Endothelial cell of umbilical vein (primary cell): ENCODE data around the gene KCNH5. TPM values are rescaled to one million over a fixed set of nuclear protein-coding genes. Genes with fewer than 3 reads are reported as not detected.

ENCODE experiments used
- BruUV-seq: library from RNA; stranded (reverse); fragments of 400-500 nt; replicated peaks from 2 replicates; lab custom pipeline; 2021; lab: Mats Ljungman, UMichigan
- CTCF ChIA-PET: fragments of 300-600, 350-600 bp; sonication (Branson Sonifier 250); formaldehyde crosslinking; loops from one replicate; lab custom pipeline; 2021; ENCODE audit warnings: antibody characterized with exemption, inconsistent platforms; lab: Charles Lee
- POLR2A ChIA-PET: fragments of 300-600, 350-600 bp; sonication (Branson Sonifier 250); formaldehyde crosslinking; loops from one replicate; lab custom pipeline; 2021; ENCODE audit warnings: antibody characterized with exemption, inconsistent platforms; lab: Charles Lee
- DNase-seq: peaks from one replicate; pipeline ENCODE4 v3.0.0-alpha.2; 2011; ENCODE audit warnings: low read depth, low spot score
- FAIRE-seq: peaks from 2 replicates; lab custom pipeline; 2011; peaks lifted over from hg19 to GRCh38; lab: Jason Lieb, UNC
- H2AFZ ChIP-seq: 2 replicates; pipeline ENCODE4 v1.6.0; 2012; ENCODE audit warnings: low read depth, low read length, control low read depth, inconsistent platforms
- H3K27ac ChIP-seq: 2 replicates; pipeline ENCODE4 v1.5.1; 2011; ENCODE audit warnings: low read depth, mild to moderate bottlenecking, control low read depth, low read length, moderate library complexity; ENCODE audit not compliant: insufficient read depth
- H3K27me3 ChIP-seq, 2 experiments: 2 replicates each; pipeline versions ENCODE4 v1.6.0 to v1.6.1; 2011; ENCODE audit warnings: low read length in 2 of 2, mixed read lengths in 1 of 2; ENCODE audit not compliant: control insufficient read depth in 2 of 2, insufficient read depth in 2 of 2
- H3K36me3 ChIP-seq, 2 experiments: 2 replicates in 1 of 2; 3 replicates in 1 of 2; pipeline ENCODE4 v1.5.1; 2011; ENCODE audit warnings: low read length in 2 of 2, mild to moderate bottlenecking in 1 of 2, moderate library complexity in 1 of 2; ENCODE audit not compliant: control insufficient read depth in 2 of 2, insufficient read depth in 2 of 2; ENCODE audit errors: extremely low read depth in 1 of 2
- H3K4me1 ChIP-seq: 3 replicates; pipeline ENCODE4 v1.5.1; 2011; ENCODE audit warnings: mild to moderate bottlenecking, low read length; ENCODE audit not compliant: control insufficient read depth, insufficient read depth; ENCODE audit errors: extremely low read depth
- H3K4me2 ChIP-seq: 2 replicates; pipeline ENCODE4 v1.6.1; 2011; ENCODE audit warnings: low read length, control low read depth, mixed read lengths; ENCODE audit not compliant: insufficient read depth
- H3K4me3 ChIP-seq, 3 experiments: fragments of 200-600 bp in 1 of 3; sonication (generic), shearing (Covaris generic) in 1 of 3; replicated peaks in 1 of 3; 2 replicates each; pipeline ENCODE4 v1.5.1; 2011 to 2016; ENCODE audit warnings: control low read depth in 3 of 3, low read length in 3 of 3, mild to moderate bottlenecking in 2 of 3, inconsistent platforms in 1 of 3, low read depth in 1 of 3, moderate library complexity in 1 of 3; ENCODE audit not compliant: insufficient read depth in 1 of 3
- H3K79me2 ChIP-seq: 2 replicates; pipeline ENCODE4 v1.6.0; 2012; ENCODE audit warnings: low read length, inconsistent platforms; ENCODE audit not compliant: control insufficient read depth, insufficient read depth
- H3K9ac ChIP-seq: replicated peaks from 2 replicates; pipeline ENCODE3; 2011; ENCODE audit warnings: low read length, control low read depth; ENCODE audit not compliant: insufficient read depth; ENCODE audit errors: extremely low read depth
- H3K9me1 ChIP-seq: replicated peaks from 3 replicates; pipeline ENCODE4 v1.6.0; 2011; ENCODE audit warnings: mild to moderate bottlenecking, low read length; ENCODE audit not compliant: control insufficient read depth, insufficient read depth; ENCODE audit errors: extremely low read depth
- H3K9me3 ChIP-seq: replicated peaks from 2 replicates; pipeline ENCODE4 v1.5.1; 2012; ENCODE audit warnings: low read length, inconsistent platforms; ENCODE audit not compliant: control insufficient read depth, insufficient read depth
- H4K20me1 ChIP-seq: replicated peaks from 2 replicates; pipeline ENCODE3; 2011; ENCODE audit warnings: mild to moderate bottlenecking, low read length; ENCODE audit not compliant: control insufficient read depth, insufficient read depth; ENCODE audit errors: extremely low read depth
- EZH2 ChIP-seq: IDR thresholded peaks from 2 replicates; pipeline ENCODE4 v1.6.1; 2012; ENCODE audit warnings: borderline replicate concordance, low read depth, mild to moderate bottlenecking, moderate library complexity, low read length, inconsistent platforms; ENCODE audit not compliant: severe bottlenecking
- FOS ChIP-seq: IDR thresholded peaks from 2 replicates; pipeline ENCODE4 v1.6.1; 2011; ENCODE audit warnings: mild to moderate bottlenecking, low read length, moderate library complexity, borderline replicate concordance; ENCODE audit not compliant: insufficient read depth
- GATA2 ChIP-seq: IDR thresholded peaks from 2 replicates; pipeline ENCODE4 v1.7.0; 2011; ENCODE audit warnings: low read depth, mild to moderate bottlenecking, moderate library complexity, mixed read lengths, low read length; ENCODE audit not compliant: insufficient read length, insufficient read depth
- JUN ChIP-seq: IDR thresholded peaks from 2 replicates; pipeline ENCODE4 v1.6.1; 2011; ENCODE audit warnings: borderline replicate concordance, low read depth; ENCODE audit not compliant: insufficient read length, insufficient read depth
- MYC ChIP-seq: IDR thresholded peaks from one replicate; pipeline ENCODE4 v1.6.1; 2011; ENCODE audit warnings: mild to moderate bottlenecking, low read depth, low read length
- POLR2A ChIP-seq: IDR thresholded peaks from 2 replicates; pipeline ENCODE4 v1.6.1; 2012; ENCODE audit warnings: low read depth, mild to moderate bottlenecking, control low read depth, low read length
- POLR2AphosphoS5 ChIP-seq: IDR thresholded peaks from 2 replicates; pipeline ENCODE4 v1.6.1; 2012; ENCODE audit warnings: low read depth, mild to moderate bottlenecking, control low read depth, low read length, moderate library complexity; ENCODE audit not compliant: insufficient read depth
- dilution Hi-C: fragments of 300-500 bp; cut with MboI; formaldehyde crosslinking; loops from one replicate; pipeline ENCODE4 v1.15.0; 2019; ENCODE audit warnings: low sequenced_read_pairs; ENCODE audit not compliant: extremely low pct_ligation_motif_present
- intact Hi-C: fragments of 100-400 bp; cut with micrococcal nuclease; formaldehyde crosslinking; loops from one replicate; pipeline ENCODE4 v1.10.0; 2022
- polyA plus RNA-seq, 4 experiments: library from polyadenylated mRNA; depleted of rRNA in 3 of 4; stranded (reverse) in 3 of 4; unstranded in 1 of 4; fragments of >200 nt; gene quantifications; 2 replicates each; pipeline versions ENCODE4 v1.2.1 to v1.2.3, GENCODE V29; 2011 to 2012; ENCODE audit warnings: missing spikeins in 1 of 4
- total RNA-seq: library from RNA; stranded (reverse); gene quantifications from 2 replicates; pipeline ENCODE4 v1.2.3, GENCODE V29; 2021
- TF ChIP-seq, protein P1 (sequence below), 2 donors: IDR thresholded peaks; 1 replicate in 1 of 2; 2 replicates in 1 of 2; pipeline ENCODE4 v1.5.1; 2011; ENCODE audit warnings: low read length in 2 of 2, mild to moderate bottlenecking in 2 of 2, moderate library complexity in 2 of 2, control low read depth in 1 of 2, inconsistent platforms in 1 of 2, low read depth in 1 of 2; ENCODE audit not compliant: insufficient read depth in 1 of 2; ENCODE audit errors: extremely low read depth in 1 of 2
- TF ChIP-seq, protein P2 (sequence below): IDR thresholded peaks from 2 replicates; pipeline ENCODE4 v1.6.1; 2011; ENCODE audit not compliant: insufficient read depth, insufficient read length

The KCNH5 gene
- total and polyA plus RNA-seq, 2 donors (not counting 3 experiments of a cell fraction or from before 2014, with no cell fraction given): not detected

DNA sequence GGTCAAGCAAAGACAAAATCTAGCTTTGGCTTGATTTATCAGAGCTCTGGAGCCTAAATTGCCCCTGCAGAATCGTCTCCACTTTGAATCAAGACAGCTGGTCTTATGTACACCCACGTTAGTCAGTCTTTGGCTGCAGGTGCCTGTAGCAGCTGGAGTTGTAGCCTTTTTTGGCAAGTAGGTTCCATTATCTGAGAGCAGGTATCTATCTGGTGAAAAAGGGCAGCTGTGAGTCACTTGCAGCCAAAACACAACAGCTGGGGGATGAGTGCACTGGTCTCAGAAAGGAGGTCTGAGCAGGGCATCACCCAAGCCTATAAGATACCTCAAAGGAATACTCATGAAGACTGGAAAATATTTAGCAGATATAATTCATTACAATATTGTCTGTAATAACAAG, 43.6 kb upstream of the KCNH5 start:
- no peak for DNase-seq
- no peaks in the 10 kb centered on the region for H3K27me3 ChIP-seq
- H3K36me3 ChIP-seq: no peaks in the 10 kb centered on the region
- TF ChIP-seq MYC (no peak), GATA2 (no peak), FOS (no peak), POLR2AphosphoS5 (no peak), POLR2A (no peak), JUN (no peak), EZH2 (no peak)
- TF ChIP-seq, protein P1, sequence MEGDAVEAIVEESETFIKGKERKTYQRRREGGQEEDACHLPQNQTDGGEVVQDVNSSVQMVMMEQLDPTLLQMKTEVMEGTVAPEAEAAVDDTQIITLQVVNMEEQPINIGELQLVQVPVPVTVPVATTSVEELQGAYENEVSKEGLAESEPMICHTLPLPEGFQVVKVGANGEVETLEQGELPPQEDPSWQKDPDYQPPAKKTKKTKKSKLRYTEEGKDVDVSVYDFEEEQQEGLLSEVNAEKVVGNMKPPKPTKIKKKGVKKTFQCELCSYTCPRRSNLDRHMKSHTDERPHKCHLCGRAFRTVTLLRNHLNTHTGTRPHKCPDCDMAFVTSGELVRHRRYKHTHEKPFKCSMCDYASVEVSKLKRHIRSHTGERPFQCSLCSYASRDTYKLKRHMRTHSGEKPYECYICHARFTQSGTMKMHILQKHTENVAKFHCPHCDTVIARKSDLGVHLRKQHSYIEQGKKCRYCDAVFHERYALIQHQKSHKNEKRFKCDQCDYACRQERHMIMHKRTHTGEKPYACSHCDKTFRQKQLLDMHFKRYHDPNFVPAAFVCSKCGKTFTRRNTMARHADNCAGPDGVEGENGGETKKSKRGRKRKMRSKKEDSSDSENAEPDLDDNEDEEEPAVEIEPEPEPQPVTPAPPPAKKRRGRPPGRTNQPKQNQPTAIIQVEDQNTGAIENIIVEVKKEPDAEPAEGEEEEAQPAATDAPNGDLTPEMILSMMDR (IDR thresholded peaks at IDR 0.05; ENCODE audit: extremely low read depth in 1 of 2, insufficient read depth in 1 of 2, low read depth in 1 of 2, low read length in 2 of 2): no peak
- TF ChIP-seq, protein P2, sequence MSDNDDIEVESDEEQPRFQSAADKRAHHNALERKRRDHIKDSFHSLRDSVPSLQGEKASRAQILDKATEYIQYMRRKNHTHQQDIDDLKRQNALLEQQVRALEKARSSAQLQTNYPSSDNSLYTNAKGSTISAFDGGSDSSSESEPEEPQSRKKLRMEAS: no peak
- H3K4me1 ChIP-seq: no peaks in the 10 kb centered on the region
- H3K4me3 ChIP-seq: no peak overlapping the region
- no peaks in the 10 kb centered on the region for H4K20me1 ChIP-seq
- no peaks in the 10 kb centered on the region for H3K9me3 ChIP-seq
- no peak overlapping the region for H3K4me2 ChIP-seq
- no peaks in the 10 kb centered on the region for H3K79me2 ChIP-seq
- ChIA-PET POLR2A (no interaction called here), CTCF (no interaction called here)
- peaks cover 2% of the 10 kb centered on the region for H3K9me1 ChIP-seq
- H3K27ac ChIP-seq: no peak overlapping the region
- BruUV-seq: no TSS peak
- no peak overlapping the region for H3K9ac ChIP-seq
- H2AFZ ChIP-seq: no peak overlapping the region
- dilution Hi-C loops: no loop called here
- no peak for FAIRE-seq
- intact Hi-C loops: no loop called here
